A673 (cell line): Measurements from ENCODE around the gene ZNF619. TPM values are rescaled to one million over a fixed set of nuclear protein-coding genes. Genes with fewer than 3 reads are reported as not detected.
A peak's percentile ranks its signal among the peaks of the same experiment; 100 is the strongest.

ENCODE experiments used
- BruUV-seq: library from RNA; stranded (reverse); fragments of 400-500 nt; replicated peaks from 2 replicates; lab custom pipeline; 2021; lab: Mats Ljungman, UMichigan
- CTCF ChIA-PET: fragments of 300-600 bp; sonication (Branson Sonifier 250); formaldehyde crosslinking; loops from one replicate; lab custom pipeline; 2022; ENCODE audit warnings: antibody characterized with exemption; lab: Charles Lee
- POLR2A ChIA-PET: fragments of 300-600 bp; sonication (Branson Sonifier 250); formaldehyde crosslinking; loops from one replicate; lab custom pipeline; 2022; ENCODE audit warnings: antibody characterized with exemption; ENCODE audit not compliant: low non-redundant PET; lab: Charles Lee
- DNase-seq: peaks from one replicate; pipeline ENCODE4 v3.0.0-alpha.2; 2015; ENCODE audit warnings: low spot score
- H3K27ac ChIP-seq: fragments of 200-600 bp; sonication (generic); 2 replicates; pipeline ENCODE4 v1.5.1; 2016; ENCODE audit warnings: mixed run types, low read depth, mild to moderate bottlenecking, mixed read lengths, antibody characterized with exemption, low read length; ENCODE audit not compliant: poor library complexity, severe bottlenecking
- H3K27me3 ChIP-seq: fragments of 200-600 bp; sonication (generic); replicated peaks from 2 replicates; pipeline ENCODE4 v1.6.1; 2017; ENCODE audit warnings: mixed run types, low read depth, mild to moderate bottlenecking, mixed read lengths, antibody characterized with exemption, low read length; ENCODE audit not compliant: insufficient read depth, poor library complexity
- H3K36me3 ChIP-seq: fragments of 200-600 bp; sonication (generic); 2 replicates; pipeline ENCODE4 v1.6.1; 2016; ENCODE audit warnings: mixed run types, mild to moderate bottlenecking, mixed read lengths, antibody characterized with exemption, low read length; ENCODE audit not compliant: insufficient read depth, poor library complexity, severe bottlenecking
- H3K4me1 ChIP-seq: fragments of 200-600 bp; sonication (generic); 2 replicates; pipeline ENCODE4 v1.6.1; 2017; ENCODE audit warnings: mixed run types, mild to moderate bottlenecking, mixed read lengths, antibody characterized with exemption, low read length; ENCODE audit not compliant: insufficient read depth, poor library complexity, severe bottlenecking
- H3K4me3 ChIP-seq: fragments of 200-600 bp; sonication (generic); 2 replicates; pipeline ENCODE4 v1.5.1; 2016; ENCODE audit warnings: low read depth, mixed run types, mild to moderate bottlenecking, mixed read lengths, low read length; ENCODE audit not compliant: poor library complexity, severe bottlenecking
- H3K9me3 ChIP-seq: fragments of 200-600 bp; sonication (generic); 2 replicates; pipeline ENCODE4 v1.6.1; 2016; ENCODE audit warnings: mixed run types, low read depth, mild to moderate bottlenecking, mixed read lengths, antibody characterized with exemption, low read length; ENCODE audit not compliant: poor library complexity, severe bottlenecking
- EZH2 ChIP-seq: fragments of 200-600 bp; sonication (generic); IDR thresholded peaks from 2 replicates; pipeline ENCODE4 v1.6.1; 2017; ENCODE audit warnings: borderline replicate concordance, low read depth, mild to moderate bottlenecking, mixed read lengths, antibody characterized with exemption, low read length; ENCODE audit not compliant: poor library complexity, severe bottlenecking
- intact Hi-C: fragments of 100-400 bp; cut with micrococcal nuclease; formaldehyde crosslinking; loops from one replicate; pipeline ENCODE4 v1.10.0; 2022; ENCODE audit not compliant: unreplicated experiment
- total RNA-seq: library from RNA; stranded (reverse); gene quantifications from 2 replicates; pipeline ENCODE4 v1.2.3, GENCODE V29; 2021
- TF ChIP-seq, protein P1 (sequence below): fragments of 300-800, 200-600 bp; sonication (generic); conservative IDR thresholded peaks from 2 replicates; pipeline ENCODE4 v1.5.1; 2017; ENCODE audit warnings: low read depth, mild to moderate bottlenecking, antibody characterized with exemption, low read length, moderate library complexity, mixed read lengths

ZNF619 gene
- total RNA-seq, 1 experiment from 2014 or later: 3.3 TPM

DNA sequence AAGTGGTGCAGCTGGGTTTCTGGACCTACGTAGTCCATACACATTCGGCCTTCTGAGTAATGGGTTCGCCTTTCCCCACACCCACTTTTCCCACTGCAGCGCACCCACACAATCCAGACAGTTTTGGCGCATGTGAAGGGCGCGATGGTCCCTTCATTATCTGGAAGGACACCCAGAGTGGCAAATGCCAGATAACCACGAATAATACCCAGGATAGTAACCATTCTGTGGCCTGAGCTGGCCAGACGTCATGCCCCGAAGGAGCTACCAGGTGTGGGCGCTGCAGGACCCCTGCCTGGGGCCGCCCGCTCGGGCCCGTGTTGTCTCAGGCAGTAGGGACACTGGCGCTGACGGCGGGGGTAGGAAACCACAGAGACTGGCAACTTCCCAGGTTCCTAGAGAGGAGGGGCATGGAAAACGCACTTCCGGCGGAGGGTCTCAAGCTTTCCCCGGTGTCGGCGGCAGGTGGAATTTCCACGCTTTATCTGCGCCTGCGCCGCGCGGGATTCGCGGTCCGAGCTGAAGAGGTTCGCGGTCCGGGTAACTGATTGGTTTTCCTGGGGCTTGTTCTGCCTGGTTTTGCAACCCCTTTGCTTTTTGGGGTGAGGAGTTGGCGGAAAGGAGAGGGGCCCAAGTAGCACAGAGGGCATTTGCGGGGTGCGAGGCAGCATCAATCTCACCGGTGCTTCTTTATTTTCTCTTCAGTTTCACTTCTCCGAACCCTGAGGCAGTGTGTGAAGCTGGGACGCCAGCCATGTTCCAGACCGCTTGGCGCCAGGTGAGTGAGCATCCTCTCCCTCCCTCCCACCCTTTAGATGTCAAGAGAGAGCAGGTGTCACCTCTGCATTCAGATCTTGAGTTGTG, 28.9 kb downstream of the ZNF619 start, which contains the start of gene ZNF620:
TSS of gene ZNF620 (plus strand) at position 441 of the 864 bp plus-strand sequence. CDS start at position 755, 314 bp downstream.
- Histone ChIP-seq H3K27ac (peak within 1 kb of the TSS; percentile 55), H3K27me3 (no peaks in the 10 kb centered on the region), H3K4me3 (peak within 1 kb of the TSS; percentile 60), H3K4me1 (no peaks in the 10 kb centered on the region), H3K9me3 (no peaks in the 10 kb centered on the region), H3K36me3 (peaks cover 3% of the 10 kb centered on the region)
- peak; percentile 83 for DNase-seq
- no peak for TF ChIP-seq EZH2
- TF ChIP-seq, protein P1, sequence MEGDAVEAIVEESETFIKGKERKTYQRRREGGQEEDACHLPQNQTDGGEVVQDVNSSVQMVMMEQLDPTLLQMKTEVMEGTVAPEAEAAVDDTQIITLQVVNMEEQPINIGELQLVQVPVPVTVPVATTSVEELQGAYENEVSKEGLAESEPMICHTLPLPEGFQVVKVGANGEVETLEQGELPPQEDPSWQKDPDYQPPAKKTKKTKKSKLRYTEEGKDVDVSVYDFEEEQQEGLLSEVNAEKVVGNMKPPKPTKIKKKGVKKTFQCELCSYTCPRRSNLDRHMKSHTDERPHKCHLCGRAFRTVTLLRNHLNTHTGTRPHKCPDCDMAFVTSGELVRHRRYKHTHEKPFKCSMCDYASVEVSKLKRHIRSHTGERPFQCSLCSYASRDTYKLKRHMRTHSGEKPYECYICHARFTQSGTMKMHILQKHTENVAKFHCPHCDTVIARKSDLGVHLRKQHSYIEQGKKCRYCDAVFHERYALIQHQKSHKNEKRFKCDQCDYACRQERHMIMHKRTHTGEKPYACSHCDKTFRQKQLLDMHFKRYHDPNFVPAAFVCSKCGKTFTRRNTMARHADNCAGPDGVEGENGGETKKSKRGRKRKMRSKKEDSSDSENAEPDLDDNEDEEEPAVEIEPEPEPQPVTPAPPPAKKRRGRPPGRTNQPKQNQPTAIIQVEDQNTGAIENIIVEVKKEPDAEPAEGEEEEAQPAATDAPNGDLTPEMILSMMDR: peak; percentile 19; the same call in 1 of the 2 replicates
- intact Hi-C loops: no loop called here
- ChIA-PET POLR2A (interaction anchor here (0.7 kb wide), 1 partner anchor 1709 kb away, joined by 3 read pairs; no protein-coding TSS in a partner anchor), CTCF (no interaction called here)
- BruUV-seq: no TSS peak

DNA sequence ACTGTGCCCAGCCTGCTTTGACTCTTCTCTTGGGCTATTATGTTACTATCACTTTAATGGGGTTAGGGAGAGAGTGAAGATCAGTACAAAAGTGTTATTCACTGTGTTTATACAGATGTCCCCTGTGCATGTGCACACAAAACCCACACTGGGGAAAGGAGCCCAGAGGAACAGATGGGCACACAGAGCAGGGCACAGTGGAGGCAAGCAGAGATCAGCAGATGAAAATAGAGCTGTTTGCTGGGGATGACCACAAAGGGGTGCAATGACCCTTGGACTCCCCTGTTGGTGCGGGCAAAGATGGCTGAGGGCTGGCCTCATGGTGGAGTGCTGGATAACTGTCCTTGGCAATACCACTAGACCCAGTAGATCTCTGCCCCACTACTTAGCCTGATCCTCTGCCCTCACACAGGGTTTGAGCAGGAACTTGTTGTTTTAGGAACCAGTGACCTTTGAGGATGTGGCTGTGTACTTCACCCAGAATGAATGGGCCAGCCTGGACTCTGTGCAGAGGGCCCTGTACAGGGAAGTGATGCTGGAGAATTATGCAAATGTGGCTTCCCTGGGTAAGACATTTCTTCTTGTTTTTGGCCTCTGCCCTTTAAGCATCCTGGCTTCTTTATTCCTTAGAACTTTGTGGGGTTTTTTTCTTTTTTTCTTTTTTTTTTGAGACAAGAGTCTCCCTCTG, 34.3 kb downstream of the ZNF619 start:
- ChIA-PET CTCF (no interaction called here), POLR2A (no interaction called here)
- H3K4me3 ChIP-seq: no peak overlapping the region
- H3K36me3 ChIP-seq: peaks cover 3% of the 10 kb centered on the region
- intact Hi-C loops: no loop called here
- no peaks in the 10 kb centered on the region for H3K9me3 ChIP-seq
- BruUV-seq: no TSS peak
- H3K4me1 ChIP-seq: no peaks in the 10 kb centered on the region
- no peaks in the 10 kb centered on the region for H3K27me3 ChIP-seq
- H3K27ac ChIP-seq: no peak overlapping the region
- TF ChIP-seq, protein P1: no peak
- no peak for TF ChIP-seq EZH2
- DNase-seq: no peak

DNA sequence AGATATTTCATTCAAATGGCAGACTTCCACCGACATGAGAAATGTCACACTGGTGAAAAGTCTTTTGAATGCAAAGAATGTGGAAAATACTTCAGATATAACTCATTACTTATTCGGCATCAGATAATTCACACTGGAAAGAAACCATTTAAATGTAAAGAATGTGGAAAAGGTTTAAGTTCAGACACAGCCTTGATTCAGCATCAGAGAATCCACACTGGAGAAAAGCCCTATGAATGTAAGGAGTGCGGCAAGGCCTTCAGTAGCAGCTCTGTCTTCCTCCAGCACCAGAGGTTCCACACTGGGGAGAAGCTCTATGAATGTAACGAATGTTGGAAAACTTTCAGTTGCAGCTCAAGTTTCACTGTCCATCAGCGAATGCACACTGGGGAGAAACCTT, 39.3 kb downstream of the ZNF619 start:
- TSS peak; percentile 26 for BruUV-seq
- Histone ChIP-seq H3K4me1 (no peaks in the 10 kb centered on the region), H3K27ac (no peak overlapping the region), H3K36me3 (no peaks in the 10 kb centered on the region), H3K27me3 (no peaks in the 10 kb centered on the region), H3K9me3 (no peaks in the 10 kb centered on the region), H3K4me3 (no peak overlapping the region)
- intact Hi-C loops: no loop called here
- DNase-seq: no peak
- TF ChIP-seq, protein P1: no peak
- TF ChIP-seq EZH2: no peak
- POLR2A ChIA-PET: no interaction called here
- CTCF ChIA-PET: no interaction called here
